GM23248 (cell line): ENCODE data around the gene ZKSCAN1.

Source experiments
- EZH2 ChIP-seq: fragments of 200-600 bp; sonication (generic); IDR thresholded peaks from 2 replicates; pipeline ENCODE4 v1.6.1; 2018; ENCODE audit warnings: antibody characterized with exemption, mild to moderate bottlenecking; ENCODE audit not compliant: insufficient read depth, poor library complexity, severe bottlenecking
- EZH2phosphoT487 ChIP-seq: fragments of 200-600 bp; sonication (generic); IDR thresholded peaks from 2 replicates; pipeline ENCODE4 v1.6.1; 2018; ENCODE audit warnings: antibody characterized with exemption, moderate library complexity, mild to moderate bottlenecking, low read depth; ENCODE audit not compliant: insufficient read depth

GRCh38 chr7:99997545-99998137, 17.8 kb upstream of the ZKSCAN1 start:
- no peak for TF ChIP-seq EZH2
- no peak for TF ChIP-seq EZH2phosphoT487
